ENCODE results near the gene TREML4. TPM values are rescaled to one million over a fixed set of nuclear protein-coding genes. Genes with fewer than 3 reads are reported as not detected.

The TREML4 gene
- total and polyA plus RNA-seq, 10 of the 15 experiments (the other 5 are each of a cell fraction or from before 2014, with no cell fraction given) = not detected

DNA sequence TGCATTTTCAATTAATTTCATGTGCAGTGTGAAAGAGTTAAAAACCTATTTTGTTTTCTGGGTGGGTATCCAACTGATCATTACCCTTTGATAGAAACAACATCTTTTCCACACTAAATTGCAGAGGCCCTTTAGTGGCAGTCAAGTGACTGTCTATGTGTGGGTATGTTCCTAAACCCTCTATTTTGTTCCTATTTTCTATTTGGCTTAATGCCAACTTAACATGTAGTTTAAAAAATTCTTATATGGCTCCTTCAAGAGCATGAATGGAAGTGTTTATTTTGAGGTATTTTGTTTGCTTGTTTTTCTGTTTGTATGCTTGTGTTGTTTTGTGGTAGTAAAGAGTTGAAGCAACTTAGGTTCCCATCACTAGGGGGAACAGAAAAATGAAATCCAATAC is 38.4 kb downstream of the TREML4 start:
- Histone ChIP-seq H3K27me3 (replicated peaks in 1 of 2; ENCODE audit: control insufficient read depth in 2 of 2, insufficient read depth in 2 of 2, low read length in 1 of 2) (no peaks in the 10 kb centered on the region), H3K79me2 (ENCODE audit: control insufficient read depth, insufficient read depth, low read length) (no peaks in the 10 kb centered on the region), H2AFZ (ENCODE audit: control insufficient read depth, low read depth, low read length) (no peak overlapping the region), H3K4me2 (ENCODE audit: control insufficient read depth, insufficient read depth) (no peak overlapping the region), H3K9ac (ENCODE audit: control insufficient read depth, insufficient read depth, low read length) (no peak overlapping the region), H3K4me1 (ENCODE audit: control insufficient read depth, insufficient read depth, low read length) (no peaks in the 10 kb centered on the region), H3K36me3 (ENCODE audit: control insufficient read depth in 2 of 2, insufficient read depth in 2 of 2, low read length in 1 of 2) (no peaks in the 10 kb centered on the region), H3K9me3 (replicated peaks; ENCODE audit: control insufficient read depth, insufficient read depth, low read length) (peaks cover 8% of the 10 kb centered on the region; the same call in 2 of the 3 replicates), H4K20me1 (ENCODE audit: control insufficient read depth, insufficient read depth) (no peaks in the 10 kb centered on the region), H3K4me3 (no peak overlapping the region), H3K27ac (ENCODE audit: control insufficient read depth, insufficient read depth) (no peak overlapping the region)
- intact Hi-C loops (cut with micrococcal nuclease; ENCODE audit: unreplicated experiment) (no loop called here), in situ Hi-C loops (cut with MboI) (no loop called here)
- ChIA-PET SMC1A (ENCODE audit: uncharacterized antibody, unreplicated experiment) (no interaction called here), RAD21 (ENCODE audit: unreplicated experiment) (no interaction called here), CTCF (no interaction called here), POLR2A (no interaction called here)
- FAIRE-seq = no peak
- no peak for DNase-seq (ENCODE audit: low read depth, low spot score)
- TF ChIP-seq, protein P1, sequence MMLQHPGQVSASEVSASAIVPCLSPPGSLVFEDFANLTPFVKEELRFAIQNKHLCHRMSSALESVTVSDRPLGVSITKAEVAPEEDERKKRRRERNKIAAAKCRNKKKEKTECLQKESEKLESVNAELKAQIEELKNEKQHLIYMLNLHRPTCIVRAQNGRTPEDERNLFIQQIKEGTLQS (IDR thresholded peaks at IDR 0.05; ENCODE audit: borderline replicate concordance, extremely low read depth, low read depth, low read length) = no peak
- TF ChIP-seq BRCA1 (IDR thresholded peaks at IDR 0.05; ENCODE audit: low read depth, low read length) (no peak), RUNX3 (IDR thresholded peaks at IDR 0.05; ENCODE audit: low read length) (no peak), CREM (IDR thresholded peaks at IDR 0.05; ENCODE audit: low read depth) (no peak), JUND (IDR thresholded peaks at IDR 0.05; ENCODE audit: low read depth, low read length) (no peak), SMAD1 (IDR thresholded peaks at IDR 0.05; ENCODE audit: low read depth, partially characterized antibody) (no peak), BMI1 (IDR thresholded peaks at IDR 0.05; ENCODE audit: borderline replicate concordance) (no peak), ZNF207 (IDR thresholded peaks at IDR 0.05; ENCODE audit: borderline replicate concordance) (no peak), SMARCA5 (IDR thresholded peaks at IDR 0.05) (no peak), PAX5 (IDR thresholded peaks at IDR 0.05; ENCODE audit: borderline replicate concordance, low read depth, low read length) (no peak), ZSCAN29 (IDR thresholded peaks at IDR 0.05) (no peak), CREB1 (IDR thresholded peaks at IDR 0.05; ENCODE audit: low read depth) (no peak), ZNF217 (IDR thresholded peaks at IDR 0.05) (no peak), POU2F2 (IDR thresholded peaks at IDR 0.05; ENCODE audit: borderline replicate concordance, low read depth, low read length) (no peak)
- TF ChIP-seq, protein P2, sequence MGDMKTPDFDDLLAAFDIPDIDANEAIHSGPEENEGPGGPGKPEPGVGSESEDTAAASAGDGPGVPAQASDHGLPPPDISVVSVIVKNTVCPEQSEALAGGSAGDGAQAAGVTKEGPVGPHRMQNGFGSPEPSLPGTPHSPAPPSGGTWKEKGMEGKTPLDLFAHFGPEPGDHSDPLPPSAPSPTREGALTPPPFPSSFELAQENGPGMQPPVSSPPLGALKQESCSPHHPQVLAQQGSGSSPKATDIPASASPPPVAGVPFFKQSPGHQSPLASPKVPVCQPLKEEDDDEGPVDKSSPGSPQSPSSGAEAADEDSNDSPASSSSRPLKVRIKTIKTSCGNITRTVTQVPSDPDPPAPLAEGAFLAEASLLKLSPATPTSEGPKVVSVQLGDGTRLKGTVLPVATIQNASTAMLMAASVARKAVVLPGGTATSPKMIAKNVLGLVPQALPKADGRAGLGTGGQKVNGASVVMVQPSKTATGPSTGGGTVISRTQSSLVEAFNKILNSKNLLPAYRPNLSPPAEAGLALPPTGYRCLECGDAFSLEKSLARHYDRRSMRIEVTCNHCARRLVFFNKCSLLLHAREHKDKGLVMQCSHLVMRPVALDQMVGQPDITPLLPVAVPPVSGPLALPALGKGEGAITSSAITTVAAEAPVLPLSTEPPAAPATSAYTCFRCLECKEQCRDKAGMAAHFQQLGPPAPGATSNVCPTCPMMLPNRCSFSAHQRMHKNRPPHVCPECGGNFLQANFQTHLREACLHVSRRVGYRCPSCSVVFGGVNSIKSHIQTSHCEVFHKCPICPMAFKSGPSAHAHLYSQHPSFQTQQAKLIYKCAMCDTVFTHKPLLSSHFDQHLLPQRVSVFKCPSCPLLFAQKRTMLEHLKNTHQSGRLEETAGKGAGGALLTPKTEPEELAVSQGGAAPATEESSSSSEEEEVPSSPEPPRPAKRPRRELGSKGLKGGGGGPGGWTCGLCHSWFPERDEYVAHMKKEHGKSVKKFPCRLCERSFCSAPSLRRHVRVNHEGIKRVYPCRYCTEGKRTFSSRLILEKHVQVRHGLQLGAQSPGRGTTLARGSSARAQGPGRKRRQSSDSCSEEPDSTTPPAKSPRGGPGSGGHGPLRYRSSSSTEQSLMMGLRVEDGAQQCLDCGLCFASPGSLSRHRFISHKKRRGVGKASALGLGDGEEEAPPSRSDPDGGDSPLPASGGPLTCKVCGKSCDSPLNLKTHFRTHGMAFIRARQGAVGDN (IDR thresholded peaks at IDR 0.05) = no peak
- no TSS peak for BruUV-seq (replicated peaks)
- ATAC-seq = no peak
